Endothelial cell of umbilical vein (primary cell): ENCODE data around the gene SIPA1L3. TPM values are rescaled to one million over a fixed set of nuclear protein-coding genes. Genes with fewer than 3 reads are reported as not detected.

Experiments
- BruUV-seq: library from RNA; stranded (reverse); fragments of 400-500 nt; replicated peaks from 2 replicates; lab custom pipeline; 2021; lab: Mats Ljungman, UMichigan
- CTCF ChIA-PET: fragments of 300-600, 350-600 bp; sonication (Branson Sonifier 250); formaldehyde crosslinking; loops from one replicate; lab custom pipeline; 2021; ENCODE audit warnings: antibody characterized with exemption, inconsistent platforms; lab: Charles Lee
- POLR2A ChIA-PET: fragments of 300-600, 350-600 bp; sonication (Branson Sonifier 250); formaldehyde crosslinking; loops from one replicate; lab custom pipeline; 2021; ENCODE audit warnings: antibody characterized with exemption, inconsistent platforms; lab: Charles Lee
- DNase-seq: peaks from one replicate; pipeline ENCODE4 v3.0.0-alpha.2; 2011; ENCODE audit warnings: low read depth, low spot score
- FAIRE-seq: peaks from 2 replicates; lab custom pipeline; 2011; peaks lifted over from hg19 to GRCh38; lab: Jason Lieb, UNC
- H2AFZ ChIP-seq: 2 replicates; pipeline ENCODE4 v1.6.0; 2012; ENCODE audit warnings: low read depth, low read length, control low read depth, inconsistent platforms
- H3K27ac ChIP-seq: 2 replicates; pipeline ENCODE4 v1.5.1; 2011; ENCODE audit warnings: low read depth, mild to moderate bottlenecking, control low read depth, low read length, moderate library complexity; ENCODE audit not compliant: insufficient read depth
- H3K27me3 ChIP-seq, 2 experiments: 2 replicates each; pipeline versions ENCODE4 v1.6.0 to v1.6.1; 2011; ENCODE audit warnings: low read length in 2 of 2, mixed read lengths in 1 of 2; ENCODE audit not compliant: control insufficient read depth in 2 of 2, insufficient read depth in 2 of 2
- H3K36me3 ChIP-seq, 2 experiments: 2 replicates in 1 of 2; 3 replicates in 1 of 2; pipeline ENCODE4 v1.5.1; 2011; ENCODE audit warnings: low read length in 2 of 2, mild to moderate bottlenecking in 1 of 2, moderate library complexity in 1 of 2; ENCODE audit not compliant: control insufficient read depth in 2 of 2, insufficient read depth in 2 of 2; ENCODE audit errors: extremely low read depth in 1 of 2
- H3K4me1 ChIP-seq: 3 replicates; pipeline ENCODE4 v1.5.1; 2011; ENCODE audit warnings: mild to moderate bottlenecking, low read length; ENCODE audit not compliant: control insufficient read depth, insufficient read depth; ENCODE audit errors: extremely low read depth
- H3K4me2 ChIP-seq: 2 replicates; pipeline ENCODE4 v1.6.1; 2011; ENCODE audit warnings: low read length, control low read depth, mixed read lengths; ENCODE audit not compliant: insufficient read depth
- H3K4me3 ChIP-seq, 3 experiments: fragments of 200-600 bp in 1 of 3; sonication (generic), shearing (Covaris generic) in 1 of 3; replicated peaks in 1 of 3; 2 replicates each; pipeline ENCODE4 v1.5.1; 2011 to 2016; ENCODE audit warnings: control low read depth in 3 of 3, low read length in 3 of 3, mild to moderate bottlenecking in 2 of 3, inconsistent platforms in 1 of 3, low read depth in 1 of 3, moderate library complexity in 1 of 3; ENCODE audit not compliant: insufficient read depth in 1 of 3
- H3K79me2 ChIP-seq: 2 replicates; pipeline ENCODE4 v1.6.0; 2012; ENCODE audit warnings: low read length, inconsistent platforms; ENCODE audit not compliant: control insufficient read depth, insufficient read depth
- H3K9ac ChIP-seq: replicated peaks from 2 replicates; pipeline ENCODE3; 2011; ENCODE audit warnings: low read length, control low read depth; ENCODE audit not compliant: insufficient read depth; ENCODE audit errors: extremely low read depth
- H3K9me1 ChIP-seq: replicated peaks from 3 replicates; pipeline ENCODE4 v1.6.0; 2011; ENCODE audit warnings: mild to moderate bottlenecking, low read length; ENCODE audit not compliant: control insufficient read depth, insufficient read depth; ENCODE audit errors: extremely low read depth
- H3K9me3 ChIP-seq: replicated peaks from 2 replicates; pipeline ENCODE4 v1.5.1; 2012; ENCODE audit warnings: low read length, inconsistent platforms; ENCODE audit not compliant: control insufficient read depth, insufficient read depth
- H4K20me1 ChIP-seq: replicated peaks from 2 replicates; pipeline ENCODE3; 2011; ENCODE audit warnings: mild to moderate bottlenecking, low read length; ENCODE audit not compliant: control insufficient read depth, insufficient read depth; ENCODE audit errors: extremely low read depth
- CTCF ChIP-seq, 2 donors: IDR thresholded peaks; 1 replicate in 1 of 2; 2 replicates in 1 of 2; pipeline ENCODE4 v1.5.1; 2011; ENCODE audit warnings: low read length in 2 of 2, mild to moderate bottlenecking in 2 of 2, moderate library complexity in 2 of 2, control low read depth in 1 of 2, inconsistent platforms in 1 of 2, low read depth in 1 of 2; ENCODE audit not compliant: insufficient read depth in 1 of 2; ENCODE audit errors: extremely low read depth in 1 of 2
- EZH2 ChIP-seq: IDR thresholded peaks from 2 replicates; pipeline ENCODE4 v1.6.1; 2012; ENCODE audit warnings: borderline replicate concordance, low read depth, mild to moderate bottlenecking, moderate library complexity, low read length, inconsistent platforms; ENCODE audit not compliant: severe bottlenecking
- FOS ChIP-seq: IDR thresholded peaks from 2 replicates; pipeline ENCODE4 v1.6.1; 2011; ENCODE audit warnings: mild to moderate bottlenecking, low read length, moderate library complexity, borderline replicate concordance; ENCODE audit not compliant: insufficient read depth
- GATA2 ChIP-seq: IDR thresholded peaks from 2 replicates; pipeline ENCODE4 v1.7.0; 2011; ENCODE audit warnings: low read depth, mild to moderate bottlenecking, moderate library complexity, mixed read lengths, low read length; ENCODE audit not compliant: insufficient read length, insufficient read depth
- JUN ChIP-seq: IDR thresholded peaks from 2 replicates; pipeline ENCODE4 v1.6.1; 2011; ENCODE audit warnings: borderline replicate concordance, low read depth; ENCODE audit not compliant: insufficient read length, insufficient read depth
- MAX ChIP-seq: IDR thresholded peaks from 2 replicates; pipeline ENCODE4 v1.6.1; 2011; ENCODE audit not compliant: insufficient read depth, insufficient read length
- MYC ChIP-seq: IDR thresholded peaks from one replicate; pipeline ENCODE4 v1.6.1; 2011; ENCODE audit warnings: mild to moderate bottlenecking, low read depth, low read length
- POLR2A ChIP-seq: IDR thresholded peaks from 2 replicates; pipeline ENCODE4 v1.6.1; 2012; ENCODE audit warnings: low read depth, mild to moderate bottlenecking, control low read depth, low read length
- dilution Hi-C: fragments of 300-500 bp; cut with MboI; formaldehyde crosslinking; loops from one replicate; pipeline ENCODE4 v1.15.0; 2019; ENCODE audit warnings: low sequenced_read_pairs; ENCODE audit not compliant: extremely low pct_ligation_motif_present
- intact Hi-C: fragments of 100-400 bp; cut with micrococcal nuclease; formaldehyde crosslinking; loops from one replicate; pipeline ENCODE4 v1.10.0; 2022
- polyA plus RNA-seq, 4 experiments: library from polyadenylated mRNA; depleted of rRNA in 3 of 4; stranded (reverse) in 3 of 4; unstranded in 1 of 4; fragments of >200 nt; gene quantifications; 2 replicates each; pipeline versions ENCODE4 v1.2.1 to v1.2.3, GENCODE V29; 2011 to 2012; ENCODE audit warnings: missing spikeins in 1 of 4
- total RNA-seq: library from RNA; stranded (reverse); gene quantifications from 2 replicates; pipeline ENCODE4 v1.2.3, GENCODE V29; 2021

SIPA1L3 gene
- total and polyA plus RNA-seq, 2 donors (not counting 3 experiments of a cell fraction or from before 2014, with no cell fraction given): 14.2 to 47.2 TPM

- BruUV-seq: no TSS peak
- Histone ChIP-seq H2AFZ (no peak overlapping the region), H3K79me2 (peaks cover 38% of the 10 kb centered on the region), H3K9me1 (no peaks in the 10 kb centered on the region), H3K4me1 (no peaks in the 10 kb centered on the region), H3K9ac (no peak overlapping the region), H3K9me3 (no peaks in the 10 kb centered on the region), H3K27me3 (no peaks in the 10 kb centered on the region), H3K4me2 (no peak overlapping the region), H3K36me3 (no peaks in the 10 kb centered on the region), H3K27ac (no peak overlapping the region), H4K20me1 (no peaks in the 10 kb centered on the region), H3K4me3 (no peak overlapping the region)
- dilution Hi-C loops (loop anchor here (5.0 kb wide), 1 partner anchor 82 kb away; no protein-coding TSS in a partner anchor), intact Hi-C loops (no loop called here)
- no peak for DNase-seq
- TF ChIP-seq GATA2: no peak
- no peak for TF ChIP-seq EZH2
- TF ChIP-seq JUN: no peak
- no peak for TF ChIP-seq CTCF (IDR thresholded peaks at IDR 0.05; ENCODE audit: extremely low read depth in 1 of 2, insufficient read depth in 1 of 2, low read depth in 1 of 2, low read length in 2 of 2)
- no peak for TF ChIP-seq POLR2A
- TF ChIP-seq FOS: no peak
- no peak for TF ChIP-seq MAX
- no peak for TF ChIP-seq MYC
- POLR2A ChIA-PET: interaction anchor here (0.5 kb wide), 1 partner anchor 30 kb away, joined by 5 read pairs; no protein-coding TSS in a partner anchor
- FAIRE-seq: no peak
- CTCF ChIA-PET: interaction anchor here (0.6 to 1.5 kb wide), 4 partner anchors 9 to 162 kb away, joined by 3 to 4 read pairs (median 3); no protein-coding TSS in a partner anchor
These were observed 43.6 kb downstream of the SIPA1L3 start for GRCh38 chr19:37950471-37951175.
